GM12891 (cell line): ENCODE measurements around the gene LYPD6B.

ENCODE experiments used
- PAX5 ChIP-seq: IDR thresholded peaks from 2 replicates; pipeline ENCODE4 v1.6.1; 2011; ENCODE audit warnings: low read length, moderate library complexity, mild to moderate bottlenecking; ENCODE audit not compliant: insufficient read depth, severe bottlenecking
- POLR2A ChIP-seq: IDR thresholded peaks from 2 replicates; pipeline ENCODE4 v1.6.1; 2011; ENCODE audit warnings: low read depth, low read length, control low read depth
- POLR2AphosphoS5 ChIP-seq: IDR thresholded peaks from 2 replicates; pipeline ENCODE4 v1.6.1; 2011; ENCODE audit warnings: low read depth, low read length, control low read depth
- POU2F2 ChIP-seq: IDR thresholded peaks from 2 replicates; pipeline ENCODE4 v1.6.1; 2011; ENCODE audit warnings: low read depth, mild to moderate bottlenecking, control low read depth, low read length, moderate library complexity
- SPI1 ChIP-seq: IDR thresholded peaks from 2 replicates; pipeline ENCODE4 v1.6.1; 2011; ENCODE audit warnings: low read depth, low read length, control low read depth
- TAF1 ChIP-seq: IDR thresholded peaks from 2 replicates; pipeline ENCODE4 v1.6.1; 2011; ENCODE audit warnings: low read depth, low read length, control low read depth

GRCh38 chr2:149184991-149185390 is 146.5 kb downstream of the LYPD6B start:
- TF ChIP-seq POLR2A: no peak
- TF ChIP-seq POLR2AphosphoS5: no peak
- TF ChIP-seq TAF1: no peak
- TF ChIP-seq PAX5: no peak
- TF ChIP-seq SPI1: no peak
- no peak for TF ChIP-seq POU2F2
